ENCODE data around the gene PRPF6. TPM values are rescaled to one million over a fixed set of nuclear protein-coding genes. Genes with fewer than 3 reads are reported as not detected.
A peak's percentile ranks its signal among the peaks of the same experiment; 100 is the strongest.

PRPF6 gene
- total and polyA plus RNA-seq, 9 donors: 46.5 to 84.9 (median 69.7) TPM

GRCh38 chr20:63953764-63954429, 27.0 kb upstream of the PRPF6 start:
- peak in 1 of 5 donors; percentile 31 for DNase-seq
- H3K27me3 ChIP-seq: no peaks in the 10 kb centered on the region
- TF ChIP-seq EP300 (IDR thresholded peaks at IDR 0.05): no peak
- TF ChIP-seq, protein P1, sequence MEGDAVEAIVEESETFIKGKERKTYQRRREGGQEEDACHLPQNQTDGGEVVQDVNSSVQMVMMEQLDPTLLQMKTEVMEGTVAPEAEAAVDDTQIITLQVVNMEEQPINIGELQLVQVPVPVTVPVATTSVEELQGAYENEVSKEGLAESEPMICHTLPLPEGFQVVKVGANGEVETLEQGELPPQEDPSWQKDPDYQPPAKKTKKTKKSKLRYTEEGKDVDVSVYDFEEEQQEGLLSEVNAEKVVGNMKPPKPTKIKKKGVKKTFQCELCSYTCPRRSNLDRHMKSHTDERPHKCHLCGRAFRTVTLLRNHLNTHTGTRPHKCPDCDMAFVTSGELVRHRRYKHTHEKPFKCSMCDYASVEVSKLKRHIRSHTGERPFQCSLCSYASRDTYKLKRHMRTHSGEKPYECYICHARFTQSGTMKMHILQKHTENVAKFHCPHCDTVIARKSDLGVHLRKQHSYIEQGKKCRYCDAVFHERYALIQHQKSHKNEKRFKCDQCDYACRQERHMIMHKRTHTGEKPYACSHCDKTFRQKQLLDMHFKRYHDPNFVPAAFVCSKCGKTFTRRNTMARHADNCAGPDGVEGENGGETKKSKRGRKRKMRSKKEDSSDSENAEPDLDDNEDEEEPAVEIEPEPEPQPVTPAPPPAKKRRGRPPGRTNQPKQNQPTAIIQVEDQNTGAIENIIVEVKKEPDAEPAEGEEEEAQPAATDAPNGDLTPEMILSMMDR (IDR thresholded peaks at IDR 0.05): no peak
- 55 to 68% (median 57%) methylated on average over 13 of the region's 13 CpGs for WGBS, 3 donors
- no peaks in the 10 kb centered on the region for H3K9me3 ChIP-seq
- H3K27ac ChIP-seq: no peak overlapping the region
- H3K4me3 ChIP-seq: no peak overlapping the region
- no peaks in the 10 kb centered on the region for H3K36me3 ChIP-seq
- intact Hi-C loops (cut with DNase I): no loop called here
- H3K4me1 ChIP-seq (ENCODE audit: insufficient read depth): peaks cover 45% of the 10 kb centered on the region

DNA sequence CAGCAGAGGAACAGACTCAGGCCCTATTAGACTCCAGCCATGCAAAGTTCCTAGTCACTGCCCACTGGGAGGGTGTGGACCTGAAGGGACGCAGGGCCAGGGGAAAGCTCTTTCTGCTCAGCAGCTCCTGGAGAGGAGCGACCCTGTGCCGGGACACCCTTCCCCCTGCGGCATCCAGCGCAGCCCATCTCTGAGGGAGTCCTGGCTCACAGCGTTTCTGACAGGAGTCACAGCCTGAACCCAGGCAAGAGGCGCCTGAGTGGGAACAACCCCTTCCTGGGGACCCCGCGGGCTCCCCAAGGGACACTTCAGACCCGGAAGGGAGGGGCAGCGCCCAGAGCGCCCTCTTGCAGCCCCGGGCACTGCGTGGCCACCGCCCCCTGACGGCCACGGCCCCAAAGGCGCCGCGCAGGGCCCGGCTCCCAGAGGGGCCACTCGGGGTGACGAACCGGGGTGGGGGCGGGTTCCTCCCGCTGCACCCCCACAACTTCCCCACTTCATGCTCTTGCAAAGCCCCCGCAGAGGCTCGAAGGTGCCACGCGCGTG, 25.6 kb upstream of the PRPF6 start:
- intact Hi-C loops (cut with DNase I): no loop called here
- Histone ChIP-seq H3K4me1 (ENCODE audit: insufficient read depth) (peaks cover 37% of the 10 kb centered on the region), H3K4me3 (peak overlapping the region; percentile 97), H3K27me3 (no peaks in the 10 kb centered on the region), H3K36me3 (no peaks in the 10 kb centered on the region), H3K9me3 (no peaks in the 10 kb centered on the region), H3K27ac (peak overlapping the region; percentile 85 to 95)
- DNase-seq: peak in 1 of 5 donors; percentile 68
- 1% methylated on average over 13 to 31 of the region's 31 CpGs for WGBS, 3 donors
- no peak for TF ChIP-seq EP300 (IDR thresholded peaks at IDR 0.05)
- no peak for TF ChIP-seq POLR2A (IDR thresholded peaks at IDR 0.05)
- TF ChIP-seq, protein P1 (IDR thresholded peaks at IDR 0.05): peak in 1 of 3 donors; percentile 7

DNA sequence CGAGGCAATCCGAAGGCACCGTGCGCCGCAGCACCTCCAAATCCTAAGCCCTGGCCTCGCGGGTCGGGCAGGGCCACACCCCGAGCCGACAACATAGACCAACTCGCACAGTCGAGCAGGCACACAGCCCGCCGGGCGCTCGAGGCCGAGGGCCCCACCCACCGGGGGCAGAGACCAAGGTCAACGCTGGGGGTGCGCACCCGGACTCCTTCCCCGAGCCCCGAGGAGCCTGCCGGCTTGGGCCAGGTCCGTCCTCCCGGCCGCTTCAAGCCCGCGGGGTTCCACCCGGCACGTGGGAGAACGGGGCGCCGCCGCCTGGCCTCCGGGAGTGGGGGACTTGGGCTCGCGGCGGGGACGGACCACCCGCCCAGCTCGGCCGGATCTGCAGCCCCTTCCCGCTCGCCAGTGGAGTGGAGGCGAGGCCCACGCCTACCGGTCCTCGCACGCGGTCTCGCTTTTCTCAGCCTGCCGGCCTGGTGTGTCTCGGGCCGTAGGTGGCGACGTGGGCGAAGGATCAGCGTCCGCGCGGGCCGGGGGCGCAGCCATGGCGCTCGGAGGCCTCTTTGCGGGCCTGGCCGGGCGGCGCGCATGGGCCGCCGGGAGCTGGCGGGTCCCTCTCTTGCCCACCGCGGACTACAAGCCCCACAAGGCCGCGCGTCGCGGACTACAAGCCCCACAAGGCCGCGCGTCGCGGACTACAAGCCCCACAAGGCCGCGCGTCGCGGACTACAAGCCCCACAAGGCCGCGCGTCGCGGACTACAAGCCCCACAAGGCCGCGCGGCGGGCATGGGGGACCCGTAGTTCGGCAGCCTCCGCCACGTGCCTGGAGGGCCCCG, 24.9 kb upstream of the PRPF6 start, which contains the start of gene UCKL1:
Gene UCKL1, minus strand, starts transcription at position 590 of the 837 bp plus-strand sequence. Its CDS starts 44 bp downstream, at position 546.
- 0 to 1% (median 0%) methylated on average over 41 to 105 of the region's 105 CpGs for WGBS, 3 donors
- Histone ChIP-seq H3K4me3 (peak within 1 kb of the TSS; percentile 97), H3K4me1 (ENCODE audit: insufficient read depth) (peaks cover 31% of the 10 kb centered on the region), H3K36me3 (no peaks in the 10 kb centered on the region), H3K9me3 (no peaks in the 10 kb centered on the region), H3K27ac (peak within 1 kb of the TSS; percentile 85 to 95), H3K27me3 (no peaks in the 10 kb centered on the region)
- TF ChIP-seq EP300 (IDR thresholded peaks at IDR 0.05): no peak
- peak; percentile 67 for TF ChIP-seq POLR2A (IDR thresholded peaks at IDR 0.05)
- TF ChIP-seq, protein P1 (IDR thresholded peaks at IDR 0.05): peak in 1 of 3 donors; percentile 9
- peak; percentile 92 to 95 (median 93) for DNase-seq
- intact Hi-C loops (cut with DNase I): no loop called here

DNA sequence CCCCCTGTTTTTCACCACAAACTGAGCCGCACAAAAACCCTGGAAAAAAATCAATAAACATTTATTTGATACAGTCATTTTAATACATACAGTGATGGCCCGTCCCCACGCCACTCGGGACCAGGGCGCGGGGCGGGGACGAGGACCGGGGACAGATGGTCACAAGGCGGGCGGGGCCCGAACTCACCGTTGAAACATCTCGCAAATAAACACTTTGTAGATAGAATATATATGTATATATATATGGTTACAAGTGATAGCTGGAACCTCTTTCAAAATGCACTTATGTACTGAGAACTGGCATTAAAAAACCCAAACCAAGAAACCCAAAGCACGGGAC, 24.3 kb upstream of the PRPF6 start:
- Histone ChIP-seq H3K9me3 (no peaks in the 10 kb centered on the region), H3K27me3 (no peaks in the 10 kb centered on the region), H3K36me3 (no peaks in the 10 kb centered on the region), H3K27ac (peak overlapping the region in 1 of 2 donors; percentile 1), H3K4me1 (ENCODE audit: insufficient read depth) (peaks cover 31% of the 10 kb centered on the region), H3K4me3 (peak overlapping the region; percentile 58)
- intact Hi-C loops (cut with DNase I): no loop called here
- no peak for DNase-seq
- WGBS, 3 donors: 0 to 1% (median 1%) methylated on average over 15 of the region's 15 CpGs
- TF ChIP-seq, protein P1 (IDR thresholded peaks at IDR 0.05): no peak
- no peak for TF ChIP-seq EP300 (IDR thresholded peaks at IDR 0.05)
- no peak for TF ChIP-seq POLR2A (IDR thresholded peaks at IDR 0.05)
